ELF-1 (cell line): ENCODE measurements around the gene MXD3.
"Not testable (repeated sequence)": the region's sequence is repeated elsewhere in the genome, so short reads cannot be mapped to it uniquely, and the experiment has no call there.

Source experiments
- DNase-seq: peaks from one replicate; pipeline ENCODE4 v3.0.0-alpha.2; 2016; ENCODE audit warnings: low read depth, low spot score

MXD3 gene

DNA sequence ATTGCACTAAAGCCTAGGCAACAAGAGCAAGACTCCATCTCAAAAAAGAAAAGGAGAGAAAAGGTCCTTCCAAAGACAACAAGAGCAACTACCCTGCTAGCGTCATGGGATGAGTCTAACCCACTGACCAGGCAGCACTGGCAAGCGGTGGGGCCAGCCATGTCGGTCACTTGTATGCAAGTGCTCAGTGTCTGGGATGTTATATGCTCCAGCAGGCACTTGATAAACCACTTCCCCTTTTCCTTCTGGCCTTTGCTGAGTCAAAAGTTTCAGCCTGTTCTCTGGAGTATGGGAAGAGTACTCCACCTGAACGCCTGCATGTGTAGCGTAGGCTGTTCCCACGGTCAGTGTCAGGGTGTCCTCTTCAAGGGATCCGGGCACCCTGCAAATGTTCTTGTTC, 9.2 kb upstream of the MXD3 start:
- no peak for DNase-seq

DNA sequence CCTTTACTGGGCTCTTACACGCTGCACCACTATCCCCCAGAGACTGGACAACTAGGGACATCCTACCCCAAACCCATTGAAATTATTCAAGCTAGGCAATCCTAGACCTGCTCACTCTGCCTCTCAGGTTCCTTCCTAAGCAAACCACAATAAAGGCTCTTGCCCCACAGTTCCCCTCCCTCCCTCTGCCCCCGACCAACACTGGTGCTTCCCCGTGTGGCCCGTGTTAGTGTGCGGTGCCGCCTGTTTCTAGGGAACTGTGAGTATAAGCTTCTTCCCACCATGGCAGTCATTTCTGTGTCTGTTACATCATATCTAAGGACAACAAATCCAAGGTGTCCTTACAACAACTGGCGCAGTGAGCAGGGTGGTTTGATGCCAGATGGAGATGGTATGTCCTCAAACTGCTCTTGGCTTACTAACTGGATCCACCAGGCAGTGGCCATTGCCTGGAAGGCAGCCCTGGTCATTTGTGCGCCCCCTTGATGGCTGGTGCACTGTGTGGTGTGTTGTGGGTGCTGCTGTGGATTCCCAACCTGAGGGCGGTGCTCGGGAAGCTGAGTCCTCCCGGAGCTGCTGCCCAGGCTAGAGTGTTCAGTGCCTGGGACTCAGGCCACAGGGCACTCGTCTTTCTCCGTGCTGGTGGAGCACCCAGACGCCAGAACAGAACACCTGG, 8.4 kb upstream of the MXD3 start:
- DNase-seq: no peak

DNA sequence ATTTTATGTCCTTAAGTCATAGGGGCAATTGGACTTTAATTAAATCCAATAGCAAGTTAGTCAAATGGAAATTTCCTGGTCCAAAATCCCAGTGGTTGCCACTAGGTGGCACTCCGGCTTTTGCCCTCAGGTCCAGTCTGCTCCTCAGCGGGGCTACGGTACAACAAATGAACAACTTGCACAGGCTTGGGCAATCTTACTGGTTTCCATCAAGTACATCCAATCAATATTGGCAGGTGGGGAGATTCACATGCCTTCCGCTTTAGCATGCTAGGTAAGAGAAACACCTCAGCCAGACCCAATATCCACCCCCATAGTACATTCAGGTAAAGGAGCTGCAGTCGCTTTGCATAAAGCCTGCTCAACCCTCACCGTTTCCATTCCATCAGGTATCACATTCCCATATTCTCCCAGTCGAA, 6.3 kb upstream of the MXD3 start:
- DNase-seq: peak; percentile 78

DNA sequence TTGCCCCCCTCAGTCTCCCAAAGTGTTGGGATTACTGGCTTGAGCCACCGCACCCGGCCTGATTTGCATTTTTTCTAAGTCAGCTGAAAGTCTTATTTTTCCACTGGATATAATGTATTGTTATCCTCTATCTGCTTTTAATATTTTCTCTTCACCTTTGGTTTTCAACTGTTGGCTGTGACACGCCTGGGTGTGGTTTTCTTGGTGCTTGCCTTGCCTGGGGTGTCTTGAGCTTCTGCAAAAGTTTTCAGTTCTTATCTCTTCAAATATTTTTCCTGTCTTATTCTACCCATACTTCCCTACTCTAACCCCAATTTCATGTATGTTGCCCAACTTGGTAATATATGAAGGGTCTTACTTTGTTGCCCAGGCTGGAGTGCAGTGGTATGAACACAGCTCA, 4.3 kb upstream of the MXD3 start:
- DNase-seq: no peak

DNA sequence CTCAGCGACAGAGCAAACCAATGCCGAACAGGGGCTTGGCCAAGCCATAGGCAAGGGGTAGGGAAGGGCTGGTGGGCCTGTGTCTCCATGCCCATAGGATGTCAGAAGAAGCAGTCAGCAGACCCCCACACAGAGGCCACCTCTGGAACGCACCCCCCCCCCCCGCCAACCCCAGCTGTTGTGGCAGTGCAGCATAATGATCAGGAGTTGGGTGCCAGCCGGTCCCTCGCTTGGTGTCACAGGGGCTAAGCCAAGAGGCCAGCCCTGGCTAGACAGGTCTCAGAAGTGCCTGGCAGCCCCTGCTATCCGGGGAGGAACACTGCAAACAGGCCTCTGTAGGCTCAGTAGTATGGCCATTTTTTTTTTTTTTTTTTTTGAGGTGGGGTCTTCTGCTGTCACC, 3.7 kb upstream of the MXD3 start:
- no peak for DNase-seq

DNA sequence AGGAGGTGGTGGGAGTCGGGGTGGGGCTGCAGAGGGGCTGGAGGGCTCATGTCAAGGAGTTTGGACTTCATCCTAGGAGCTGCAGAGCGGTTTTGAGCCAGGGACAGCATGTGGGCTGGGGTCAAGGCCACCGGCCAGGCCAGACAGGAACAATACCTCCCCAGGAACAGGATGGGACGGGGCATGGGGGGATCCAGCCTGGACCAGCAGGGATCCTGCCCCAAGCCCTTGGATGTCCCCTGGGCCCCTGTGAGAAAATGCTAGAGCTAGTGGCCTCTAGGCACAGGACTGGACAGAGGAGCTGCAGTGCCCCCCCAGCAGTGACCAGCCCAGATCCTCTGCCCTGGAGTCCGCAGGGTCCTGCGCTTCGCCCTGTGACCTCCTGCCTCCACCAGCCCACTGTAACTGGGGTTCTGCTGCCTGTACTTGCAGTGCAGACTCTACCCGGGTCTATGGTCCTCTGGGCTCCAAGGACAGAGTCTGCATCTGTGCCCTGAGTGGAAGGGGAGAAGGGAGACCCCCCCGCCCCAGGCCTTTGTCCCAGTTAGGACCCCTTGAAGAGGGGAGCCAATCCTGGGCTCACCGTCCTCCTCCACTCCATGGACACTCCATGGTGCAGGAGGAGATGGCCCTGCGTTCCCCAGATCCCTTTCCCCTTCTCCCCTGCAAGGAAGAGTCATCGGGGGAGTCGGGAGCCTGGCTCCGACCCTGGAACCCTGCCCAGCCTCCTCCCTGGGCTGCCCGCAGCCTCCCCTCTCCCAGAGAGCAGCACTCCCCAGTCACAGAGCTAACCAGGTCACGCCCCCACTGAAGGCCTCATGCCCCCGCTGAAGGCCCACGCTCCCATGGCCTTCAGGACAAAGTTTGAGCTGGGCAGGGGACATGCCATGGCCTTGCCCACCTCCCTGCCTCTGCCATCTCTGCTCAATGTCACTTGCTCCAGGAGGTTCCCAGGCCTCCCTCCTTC, 3.0 kb upstream of the MXD3 start:
- no peak for DNase-seq

DNA sequence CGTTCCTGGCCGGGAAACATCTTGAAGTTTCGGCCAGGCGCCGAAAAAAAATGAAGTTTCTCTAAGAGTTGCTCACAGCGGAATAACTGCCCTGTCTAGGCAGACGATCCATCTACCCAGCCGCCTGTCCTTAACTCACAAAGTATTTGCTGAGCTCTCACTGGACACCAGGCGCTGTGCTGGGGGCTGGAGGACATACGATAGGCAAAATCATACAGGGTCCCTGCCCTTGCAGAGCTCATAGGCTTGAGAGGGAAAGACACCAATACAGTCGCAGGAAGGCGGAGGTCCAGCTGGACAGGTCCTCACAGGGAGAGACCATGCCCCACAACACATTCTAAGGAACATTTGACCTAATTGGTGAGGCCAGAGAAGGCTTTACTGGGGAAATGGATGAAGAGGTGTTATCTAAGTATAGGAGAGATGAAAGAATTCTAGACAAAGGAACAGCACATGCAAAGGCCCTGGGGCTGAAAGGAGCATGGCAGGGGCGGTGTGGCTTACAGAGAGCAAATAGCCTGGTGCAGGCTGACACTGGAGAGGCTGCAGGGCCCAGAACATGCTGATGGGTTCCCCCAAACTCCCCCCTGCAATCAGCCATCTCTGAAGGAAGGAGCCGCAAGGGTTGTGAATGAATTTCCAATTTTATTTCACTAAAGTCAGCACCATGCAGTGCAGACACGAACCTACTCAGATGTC, 2.0 kb upstream of the MXD3 start:
- DNase-seq: no peak

DNA sequence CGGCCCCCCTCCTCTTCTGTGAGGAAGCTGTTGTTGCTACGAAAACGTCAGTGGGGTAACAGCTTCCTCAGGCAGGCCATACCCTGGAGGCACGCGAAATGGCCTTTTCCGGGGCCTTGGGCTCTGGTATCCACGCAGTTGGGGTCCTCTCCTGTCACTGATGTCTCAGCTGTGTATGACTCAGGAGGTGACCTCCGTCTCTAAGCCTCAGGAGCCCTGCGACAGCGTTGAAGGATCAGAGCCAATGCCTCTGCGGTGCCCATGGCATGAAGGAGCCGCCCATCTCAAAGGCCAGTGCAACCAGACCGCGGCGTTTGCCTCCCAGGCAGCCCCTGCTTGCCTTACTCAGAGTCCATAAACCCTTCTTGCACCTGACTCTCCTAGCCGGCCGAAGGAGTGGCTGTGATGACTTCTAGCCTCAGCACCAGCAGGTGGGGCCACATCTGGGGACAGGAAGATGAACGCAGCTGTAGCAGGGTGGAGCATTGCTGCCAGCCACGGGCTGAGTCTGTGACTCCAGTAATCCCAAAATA, 1.0 kb upstream of the MXD3 start:
- peak; percentile 82 for DNase-seq

DNA sequence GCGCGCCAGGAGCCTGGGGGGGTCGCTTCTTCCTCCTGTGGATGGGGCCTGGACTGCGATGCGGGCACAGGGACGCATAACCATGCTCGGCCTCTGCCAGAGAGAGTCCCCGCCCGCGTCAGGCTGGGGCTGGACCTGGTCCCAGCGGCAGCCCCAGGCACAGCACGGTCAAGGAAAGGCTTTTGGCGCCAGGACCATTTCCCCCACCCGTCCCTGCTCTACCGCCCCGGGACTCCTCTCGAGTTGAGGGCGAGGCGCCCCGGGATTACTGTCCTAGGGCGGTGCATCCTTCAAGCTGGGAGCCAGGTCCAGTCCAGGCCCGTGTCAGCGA, 341 bp downstream of the MXD3 start:
- DNase-seq: no peak

DNA sequence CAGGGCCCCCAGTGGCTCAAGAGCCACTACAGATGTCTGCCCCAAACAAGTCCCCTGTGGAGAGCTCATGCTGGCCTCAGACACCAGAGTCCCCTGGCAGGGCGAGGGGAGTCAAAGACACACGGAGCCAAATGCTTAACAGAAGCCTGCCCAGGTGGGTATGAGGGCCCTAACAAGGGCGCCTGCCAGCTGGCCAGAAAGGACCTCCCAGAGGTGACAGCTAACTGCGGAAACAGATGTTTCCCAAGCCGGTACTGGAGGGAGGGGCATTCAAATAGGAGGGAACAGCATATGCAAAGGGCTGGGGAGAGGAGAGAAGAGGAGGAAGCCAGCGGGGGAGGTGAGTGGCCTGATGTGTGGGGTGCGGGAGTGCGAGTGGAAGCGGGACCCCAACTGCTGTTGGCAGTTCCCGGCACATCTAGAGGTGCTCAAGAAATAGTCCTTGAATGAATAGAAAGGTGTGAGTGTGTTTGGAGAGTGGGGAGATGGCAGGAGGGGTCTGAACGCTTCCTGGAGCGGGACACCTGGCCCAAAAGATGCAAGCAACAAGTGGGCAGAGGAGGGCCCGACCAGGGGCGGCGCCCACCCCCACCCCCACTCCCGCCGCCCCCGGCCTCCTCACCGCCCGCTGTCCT, 824 bp downstream of the MXD3 start:
- peak; percentile 39 for DNase-seq

DNA sequence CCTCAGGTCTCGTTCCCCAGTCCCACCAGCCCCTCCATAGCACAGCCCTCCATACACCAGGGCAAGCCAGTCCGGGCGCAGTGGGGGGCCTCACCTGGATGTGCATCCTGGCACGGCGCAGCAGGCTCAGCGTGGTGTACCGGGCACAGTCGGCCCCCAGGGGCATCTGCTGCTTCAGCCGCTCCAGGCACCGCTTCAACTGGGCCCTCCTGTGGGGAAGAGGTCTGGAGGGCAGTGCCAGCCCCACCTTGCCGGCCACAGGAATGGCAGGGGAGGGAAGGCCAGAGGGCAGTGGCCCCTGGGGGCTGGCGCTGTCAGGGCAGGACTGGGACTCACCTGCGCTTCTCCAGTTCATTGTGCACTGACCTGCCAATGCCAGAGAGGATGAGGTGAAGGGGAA, 1.4 kb downstream of the MXD3 start:
- DNase-seq: no peak

DNA sequence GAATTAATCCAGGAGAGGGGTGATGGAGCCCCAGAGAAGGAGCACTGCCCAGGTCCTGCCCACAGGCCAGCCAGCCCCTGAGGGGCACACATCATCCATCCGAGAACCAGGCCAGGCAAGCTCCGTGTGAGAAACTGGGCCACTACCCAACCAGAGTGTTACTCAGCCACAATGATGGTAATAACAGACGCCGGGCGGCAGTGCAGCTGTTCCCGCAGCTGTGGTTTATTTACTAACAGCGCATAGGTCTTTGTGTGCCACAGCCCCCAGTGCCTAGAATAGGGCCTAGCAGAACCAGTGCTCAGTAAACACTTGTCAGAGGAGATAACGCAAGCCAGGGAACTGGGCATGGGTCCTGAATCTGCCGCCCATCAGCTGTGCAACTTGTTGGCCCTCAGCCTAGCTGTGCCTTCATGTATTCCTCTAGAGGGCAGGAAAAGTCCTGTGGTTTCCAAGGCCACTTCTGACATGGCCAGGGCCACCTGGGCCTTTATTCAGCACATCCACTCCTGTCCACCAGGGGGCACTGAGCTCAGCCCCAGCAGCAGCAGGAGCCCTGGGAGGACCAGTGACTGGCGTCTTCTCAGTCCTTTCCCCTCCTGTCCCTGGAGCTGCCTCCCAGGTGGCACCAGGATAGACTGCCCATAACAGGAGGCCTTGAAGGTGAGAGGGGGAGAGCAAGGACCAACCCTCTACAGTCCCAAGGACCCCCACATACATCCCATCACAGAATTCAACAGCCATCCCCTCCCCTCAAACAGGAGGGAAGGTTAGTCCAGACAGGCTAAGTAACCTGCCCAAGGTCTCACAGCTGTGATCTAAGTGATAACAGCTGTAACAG, 2.1 kb downstream of the MXD3 start:
- DNase-seq: peak; percentile 97

DNA sequence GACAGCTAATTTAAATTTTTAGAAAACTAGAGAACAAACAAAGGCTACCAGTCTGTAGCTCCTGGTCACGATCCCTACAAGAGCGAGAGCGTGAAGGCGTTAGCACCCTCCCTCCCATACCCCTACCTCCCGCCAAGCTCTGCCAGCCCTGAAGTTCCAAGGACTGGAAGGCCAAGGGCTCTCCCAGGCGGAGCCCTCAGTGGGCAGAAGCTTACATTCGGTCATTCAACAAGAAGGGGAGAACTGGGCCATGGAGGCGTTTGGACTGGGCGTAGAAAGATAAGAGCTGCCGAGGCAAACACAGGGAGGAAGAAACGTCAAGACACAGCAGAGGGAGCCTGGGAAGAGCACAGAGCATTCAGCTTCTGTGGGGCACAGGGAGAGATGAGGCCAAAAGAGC, 3.0 kb downstream of the MXD3 start:
- no peak for DNase-seq

DNA sequence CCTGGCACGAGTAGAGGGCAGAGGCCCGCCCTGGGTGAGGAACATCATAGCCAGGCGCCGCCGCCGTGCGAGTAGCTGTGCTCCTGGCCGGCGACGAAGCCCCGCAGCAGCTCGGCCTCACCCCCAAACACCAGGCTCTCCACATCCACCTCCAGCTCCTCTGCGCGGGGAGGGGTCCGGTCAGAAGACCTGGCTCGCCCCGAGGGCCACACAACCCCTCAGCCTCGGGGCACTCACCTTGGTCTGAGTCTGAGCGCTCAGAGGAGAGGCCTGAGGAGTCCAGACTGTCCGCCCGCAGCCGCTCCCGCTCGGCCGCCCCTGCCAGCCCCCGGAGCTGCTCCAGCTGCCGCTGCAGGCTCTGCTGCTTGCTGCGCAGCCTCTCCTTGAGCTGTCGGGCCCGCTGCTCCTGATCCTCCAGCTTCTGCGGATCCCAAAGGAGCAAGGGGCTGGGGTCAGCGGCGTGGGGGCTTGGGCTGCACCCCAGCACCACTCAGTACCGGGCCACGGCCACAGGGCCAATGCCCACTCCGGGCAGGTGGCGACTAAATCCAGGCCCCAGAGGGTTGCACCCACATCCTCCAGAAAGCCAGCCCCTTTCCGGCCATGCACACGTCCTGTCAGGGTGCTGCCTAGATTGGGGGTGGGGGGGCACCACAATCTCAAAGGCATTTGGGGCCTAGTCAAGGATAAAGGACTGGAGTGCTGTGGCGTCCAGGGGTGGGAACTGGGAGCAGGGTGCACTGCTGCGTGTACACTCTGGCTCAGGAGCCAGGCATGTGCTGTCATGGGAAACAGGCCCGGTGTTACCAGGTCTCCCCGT, 3.9 kb downstream of the MXD3 start:
- DNase-seq: no peak

DNA sequence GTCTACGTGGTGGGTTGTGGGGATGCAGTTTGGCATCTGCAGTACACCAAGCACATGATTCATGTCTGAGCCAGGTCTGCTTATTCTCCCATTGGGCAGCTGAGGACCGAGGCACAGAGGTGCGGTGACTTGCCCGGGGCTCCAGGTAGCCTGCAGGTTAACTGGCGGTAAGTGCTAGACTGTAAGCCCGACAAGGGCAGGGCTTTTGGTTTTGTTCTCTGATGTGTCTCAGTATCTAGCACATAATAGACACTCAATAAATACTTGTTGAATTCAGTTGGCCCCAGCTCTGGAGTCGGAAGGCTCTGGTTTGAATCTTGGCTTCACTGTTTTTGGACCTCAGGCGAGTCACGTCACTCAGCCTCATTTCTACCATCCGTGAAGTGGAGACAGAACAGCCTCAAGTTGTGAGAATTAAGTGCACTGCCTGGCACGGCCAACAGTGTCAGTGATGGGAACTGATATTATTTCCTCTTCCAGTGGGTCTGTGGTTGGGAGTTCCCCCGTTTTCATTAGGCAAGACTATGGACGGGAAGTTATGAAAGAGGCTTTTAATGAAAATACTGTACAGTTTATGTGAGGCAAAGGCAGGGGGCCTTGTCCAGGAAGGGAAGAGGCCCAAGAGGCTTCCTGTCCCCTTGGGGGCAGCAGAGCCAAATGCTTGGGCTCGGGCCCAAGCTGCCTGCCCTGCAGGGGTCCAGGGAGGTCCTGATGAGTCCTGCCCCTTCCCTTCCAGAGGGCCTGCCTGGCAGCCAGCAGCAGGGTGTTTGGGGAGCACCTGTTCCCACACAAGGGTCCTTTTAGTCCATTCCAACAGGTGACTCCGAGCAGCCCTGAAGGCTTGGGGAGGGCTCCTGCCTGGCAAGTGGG, 4.8 kb downstream of the MXD3 start:
- no peak for DNase-seq

DNA sequence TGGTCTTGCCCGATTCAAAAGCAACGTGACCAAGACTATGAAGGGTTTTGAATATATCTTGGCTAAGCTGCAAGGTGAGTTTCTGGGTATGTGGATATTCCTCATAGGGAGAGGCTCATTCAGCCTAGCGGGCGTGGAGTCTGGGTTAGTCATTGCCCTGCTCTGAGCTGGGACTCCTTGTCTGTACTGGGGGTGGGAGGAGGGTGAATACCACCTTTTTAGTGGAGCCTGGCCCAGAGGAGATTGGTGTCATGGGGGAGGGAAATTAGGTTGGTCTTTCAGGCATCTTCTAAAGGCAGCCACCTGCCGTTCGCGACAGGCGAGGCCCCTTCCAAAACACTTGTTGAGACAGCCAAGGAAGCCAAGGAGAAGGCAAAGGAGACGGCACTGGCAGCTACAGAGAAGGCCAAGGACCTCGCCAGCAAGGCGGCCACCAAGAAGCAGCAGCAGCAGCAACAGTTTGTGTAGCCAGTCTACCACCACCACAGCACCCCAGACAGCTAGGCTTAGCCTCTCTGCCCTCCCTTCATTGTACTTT, 5.5 kb downstream of the MXD3 start:
- DNase-seq: not testable (repeated sequence)

DNA sequence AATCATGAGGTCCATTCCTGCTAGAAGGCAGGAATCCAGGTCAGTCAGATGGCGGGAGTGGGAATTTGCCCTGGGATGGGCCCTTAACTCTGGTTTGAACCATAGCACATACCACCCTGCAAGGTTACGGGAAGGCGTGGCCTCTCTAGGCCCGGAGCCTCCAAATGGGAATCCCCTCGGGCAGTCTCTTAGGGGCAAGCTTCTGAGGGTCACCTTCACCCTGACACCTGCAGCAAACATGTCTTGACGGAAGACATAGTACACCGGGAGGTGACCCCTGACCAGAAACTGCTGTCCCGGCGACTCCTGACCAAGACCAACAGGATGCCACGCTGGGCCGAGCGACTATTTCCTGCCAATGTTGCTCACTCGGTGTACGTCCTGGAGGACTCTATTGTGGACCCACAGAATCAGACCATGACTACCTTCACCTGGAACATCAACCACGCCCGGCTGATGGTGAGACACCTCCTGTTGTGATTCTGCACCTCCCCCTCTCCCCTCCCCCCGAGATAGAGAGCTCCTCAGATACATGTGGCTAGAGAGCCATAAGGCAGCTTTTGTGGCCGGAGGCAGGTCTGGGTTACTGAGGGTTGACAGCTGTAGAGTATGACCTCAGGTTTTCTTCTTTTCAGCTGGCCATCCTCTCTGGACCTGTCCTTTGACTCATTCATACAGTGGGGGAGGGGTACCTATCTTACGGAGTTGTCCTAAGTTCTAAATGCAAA, 7.1 kb downstream of the MXD3 start:
- peak; percentile 66 for DNase-seq

DNA sequence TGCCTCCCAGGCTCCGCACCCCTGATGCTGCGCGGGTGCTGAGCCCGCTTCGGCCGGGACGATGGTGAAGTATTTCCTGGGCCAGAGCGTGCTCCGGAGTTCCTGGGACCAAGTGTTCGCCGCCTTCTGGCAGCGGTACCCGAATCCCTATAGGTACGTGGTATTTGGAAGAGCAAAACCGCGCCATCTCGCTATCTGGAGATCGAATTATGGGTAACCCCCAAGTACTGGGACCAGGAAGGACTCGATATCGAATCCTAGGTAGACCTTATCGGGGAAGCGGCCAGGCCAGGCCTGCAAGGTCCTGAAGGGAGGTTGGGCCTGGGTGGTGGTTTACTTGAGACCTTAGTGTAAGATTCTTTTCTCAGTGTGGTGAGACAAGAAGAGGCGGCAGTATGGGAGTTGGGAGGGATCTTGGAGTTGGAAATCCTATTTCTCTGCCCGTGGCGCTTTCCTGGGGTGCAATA, 7.7 kb downstream of the MXD3 start:
- no peak for DNase-seq
